ENCODE results near the gene TRMT44. TPM values are rescaled to one million over a fixed set of nuclear protein-coding genes. Genes with fewer than 3 reads are reported as not detected.

Gene TRMT44
- total RNA-seq, 1 donor from 2014 or later: 23.9 TPM

- Histone ChIP-seq H3K36me3 (peaks cover 87% of the 10 kb centered on the region), H3K27ac (no peak overlapping the region), H3K4me1 (no peaks in the 10 kb centered on the region), H3K4me3 (no peak overlapping the region), H3K27me3 (ENCODE audit: low read depth) (no peaks in the 10 kb centered on the region), H3K9me3 (no peaks in the 10 kb centered on the region)
- TF ChIP-seq CTCF (IDR thresholded peaks at IDR 0.05): no peak
- peak in 1 of 2 donors; percentile 29 for ATAC-seq
- no peak for DNase-seq
- intact Hi-C loops (cut with DNase I): no loop called here
These were observed 25.3 kb downstream of the TRMT44 start for GRCh38 chr4:8465615-8466611.

- no peaks in the 10 kb centered on the region for H3K27me3 ChIP-seq (ENCODE audit: low read depth)
- ATAC-seq (no peak), DNase-seq (no peak)
- peaks cover 83% of the 10 kb centered on the region for H3K36me3 ChIP-seq
- no peak for TF ChIP-seq CTCF (IDR thresholded peaks at IDR 0.05)
- no peaks in the 10 kb centered on the region for H3K9me3 ChIP-seq
- no peak overlapping the region for H3K4me3 ChIP-seq
- H3K27ac ChIP-seq: no peak overlapping the region
- intact Hi-C loops (cut with DNase I): no loop called here
- H3K4me1 ChIP-seq: peaks cover 1% of the 10 kb centered on the region
These were observed 26.4 kb downstream of the TRMT44 start for GRCh38 chr4:8467016-8467415.

- intact Hi-C loops (cut with DNase I): no loop called here
- H3K27me3 ChIP-seq (ENCODE audit: low read depth): no peaks in the 10 kb centered on the region
- peaks cover 19% of the 10 kb centered on the region for H3K4me1 ChIP-seq
- H3K4me3 ChIP-seq: no peak overlapping the region
- ATAC-seq (peak; percentile 79), DNase-seq (peak; percentile 77)
- H3K36me3 ChIP-seq: peaks cover 67% of the 10 kb centered on the region
- TF ChIP-seq CTCF (IDR thresholded peaks at IDR 0.05): peak; percentile 93
- no peaks in the 10 kb centered on the region for H3K9me3 ChIP-seq
- no peak overlapping the region for H3K27ac ChIP-seq
These were observed 28.4 kb downstream of the TRMT44 start for GRCh38 chr4:8468746-8469535.

- Histone ChIP-seq H3K4me3 (no peak overlapping the region), H3K9me3 (no peaks in the 10 kb centered on the region), H3K27me3 (ENCODE audit: low read depth) (no peaks in the 10 kb centered on the region), H3K27ac (no peak overlapping the region), H3K36me3 (peaks cover 61% of the 10 kb centered on the region), H3K4me1 (peaks cover 21% of the 10 kb centered on the region)
- DNase-seq (no peak), ATAC-seq (no peak)
- intact Hi-C loops (cut with DNase I): no loop called here
- no peak for TF ChIP-seq CTCF (IDR thresholded peaks at IDR 0.05)
These were observed 29.0 kb downstream of the TRMT44 start for GRCh38 chr4:8469550-8469949.

GRCh38 chr4:8470451-8471024 lies 30.0 kb downstream of the TRMT44 start:
- H3K9me3 ChIP-seq: no peaks in the 10 kb centered on the region
- H3K4me3 ChIP-seq: no peak overlapping the region
- peaks cover 55% of the 10 kb centered on the region for H3K36me3 ChIP-seq
- ATAC-seq (no peak), DNase-seq (no peak)
- H3K27me3 ChIP-seq (ENCODE audit: low read depth): no peaks in the 10 kb centered on the region
- no peak overlapping the region for H3K27ac ChIP-seq
- peaks cover 21% of the 10 kb centered on the region for H3K4me1 ChIP-seq
- TF ChIP-seq CTCF (IDR thresholded peaks at IDR 0.05): no peak
- intact Hi-C loops (cut with DNase I): no loop called here

Data from lower lobe of right lung (tissue), 2 donors.